Ascending aorta (tissue), 2 donors: ENCODE measurements around the gene C1QL4. TPM values are rescaled to one million over a fixed set of nuclear protein-coding genes. Genes with fewer than 3 reads are reported as not detected.

Experiments used
- DNase-seq, 2 donors: peaks; one replicate each; pipeline ENCODE4 v3.0.0-alpha.2; 2019; ENCODE audit warnings: low spot score in 2 of 2
- H3K27ac ChIP-seq, 2 donors: fragments of 200-600 bp; sonication (generic); one replicate each; pipeline ENCODE4 v1.5.1; 2016 to 2017; ENCODE audit warnings: mild to moderate bottlenecking in 1 of 2
- H3K27me3 ChIP-seq: fragments of 200-600 bp; sonication (generic); one replicate; pipeline ENCODE4 v1.5.1; 2017
- H3K36me3 ChIP-seq, 2 donors: fragments of 200-600 bp; sonication (generic); one replicate each; pipeline ENCODE4 v1.5.1; 2016
- H3K4me1 ChIP-seq, 2 donors: fragments of 200-600 bp; sonication (generic); one replicate each; pipeline ENCODE4 v1.5.1; 2016 to 2017; ENCODE audit warnings: mild to moderate bottlenecking in 1 of 2
- H3K4me3 ChIP-seq, 2 donors: fragments of 200-600 bp; sonication (generic); one replicate each; pipeline ENCODE4 v1.5.1; 2016 to 2017; ENCODE audit warnings: mild to moderate bottlenecking in 1 of 2
- H3K9me3 ChIP-seq, 2 donors: fragments of 200-600 bp; sonication (generic); one replicate each; pipeline ENCODE4 v1.5.1; 2016
- CTCF ChIP-seq, 3 experiments: fragments of 200-600 bp in 2 of 3; fragments of 450-650 bp in 1 of 3; sonication (generic) in 2 of 3; IDR thresholded peaks; one replicate each; pipeline ENCODE4 v1.5.1; 2016 to 2019; ENCODE audit warnings: antibody characterized with exemption in 3 of 3, mild to moderate bottlenecking in 1 of 3, moderate library complexity in 1 of 3
- intact Hi-C: fragments of 100-400 bp; cut with DNase I; formaldehyde crosslinking; loops from one replicate; pipeline ENCODE4 v1.15.1; 2023
- total RNA-seq: library from RNA; depleted of rRNA; stranded (reverse); fragments of >200 nt; gene quantifications from one replicate; pipeline ENCODE4 v1.1.0, GENCODE V29; 2016

The C1QL4 gene
- total RNA-seq, 1 donor from 2014 or later = not detected

GRCh38 chr12:49298160-49298559, 38.8 kb downstream of the C1QL4 start:
- no peak overlapping the region for H3K27ac ChIP-seq
- H3K36me3 ChIP-seq = no peaks in the 10 kb centered on the region
- H3K27me3 ChIP-seq = peaks cover 23% of the 10 kb centered on the region
- DNase-seq = no peak
- H3K4me1 ChIP-seq = peaks cover 2 to 17% of the 10 kb centered on the region in 2 donors
- TF ChIP-seq CTCF (IDR thresholded peaks at IDR 0.05) = no peak
- H3K4me3 ChIP-seq = no peak overlapping the region
- intact Hi-C loops = no loop called here
- H3K9me3 ChIP-seq = no peaks in the 10 kb centered on the region

DNA sequence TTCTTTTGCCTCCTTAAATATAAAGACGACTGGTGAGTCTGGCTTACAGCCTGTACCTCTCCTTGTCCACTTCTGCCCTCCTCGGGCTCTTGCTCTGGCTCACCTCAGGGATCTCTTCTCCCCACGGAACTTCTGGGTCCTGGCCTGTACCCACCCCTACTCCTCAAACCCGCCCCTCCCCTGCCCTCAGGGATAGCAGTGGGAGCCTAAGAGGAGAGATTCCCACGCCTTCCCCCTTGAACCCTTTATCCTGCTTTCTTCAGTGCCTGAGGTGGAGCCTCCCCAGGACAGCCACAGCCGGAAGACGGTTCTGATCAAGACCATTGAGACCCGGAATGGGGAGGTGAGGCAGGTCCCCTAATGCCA, 39.3 kb downstream of the C1QL4 start:
- intact Hi-C loops = no loop called here
- Histone ChIP-seq H3K4me1 (peaks cover 2 to 20% of the 10 kb centered on the region in 2 donors), H3K4me3 (peak overlapping the region in 1 of 2 donors; percentile 44), H3K9me3 (no peaks in the 10 kb centered on the region), H3K27me3 (peaks cover 23% of the 10 kb centered on the region), H3K36me3 (no peaks in the 10 kb centered on the region), H3K27ac (no peak overlapping the region)
- DNase-seq = no peak
- TF ChIP-seq CTCF (IDR thresholded peaks at IDR 0.05) = no peak

GRCh38 chr12:49296836-49297694, 39.9 kb downstream of the C1QL4 start:
- peak in 1 of 3 experiments; percentile 0 for TF ChIP-seq CTCF (IDR thresholded peaks at IDR 0.05)
- DNase-seq = no peak
- Histone ChIP-seq H3K27ac (no peak overlapping the region), H3K4me3 (peak overlapping the region; percentile 37 to 44), H3K36me3 (no peaks in the 10 kb centered on the region), H3K27me3 (peaks cover 23% of the 10 kb centered on the region), H3K4me1 (peaks cover 6 to 21% of the 10 kb centered on the region in 2 donors), H3K9me3 (no peaks in the 10 kb centered on the region)
- intact Hi-C loops = no loop called here

DNA sequence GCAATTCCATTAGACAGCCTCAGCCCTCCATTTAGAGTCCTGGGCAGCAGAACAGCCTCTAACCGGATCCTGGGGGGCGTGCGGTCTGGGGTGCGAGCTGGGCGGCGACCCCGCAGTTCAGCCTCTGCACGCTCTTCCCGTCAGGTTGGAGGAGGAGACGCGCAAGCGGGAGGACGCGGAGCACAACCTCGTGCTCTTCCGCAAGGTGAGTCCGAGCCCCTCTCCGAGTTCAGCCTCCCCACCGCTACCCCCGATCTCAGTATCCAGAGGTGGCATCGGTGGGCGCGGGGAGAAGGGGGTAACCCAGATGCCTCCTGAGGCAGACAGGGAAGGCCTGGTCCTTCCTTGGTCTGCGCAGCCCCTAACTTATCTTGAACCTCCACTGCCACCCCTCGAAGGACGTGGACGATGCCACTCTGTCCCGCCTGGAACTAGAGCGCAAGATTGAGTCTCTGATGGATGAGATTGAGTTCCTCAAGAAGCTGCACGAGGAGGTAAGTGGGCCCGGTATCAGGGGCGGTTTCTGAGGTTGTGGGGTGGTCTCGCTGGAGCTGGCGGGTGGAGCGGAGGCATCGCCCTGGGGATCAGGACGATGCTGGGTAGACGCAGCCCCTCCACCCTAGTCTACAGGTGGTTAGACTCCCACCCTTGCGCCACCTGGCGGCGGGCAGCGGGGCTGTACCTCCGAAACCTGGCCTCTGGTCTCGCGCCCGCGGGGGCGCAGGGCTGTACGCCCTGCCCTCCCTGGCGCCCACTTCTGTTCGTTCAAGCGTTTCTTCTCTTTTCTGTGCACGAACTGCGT, 40.8 kb downstream of the C1QL4 start:
- intact Hi-C loops = no loop called here
- peak; percentile 22 to 56 (median 53) for TF ChIP-seq CTCF (IDR thresholded peaks at IDR 0.05)

GRCh38 chr12:49295082-49295936, 41.7 kb downstream of the C1QL4 start, which contains the start of gene PRPH:
Gene PRPH, plus strand, starts transcription at chr12:49295147. Its CDS starts 54 bp downstream, at chr12:49295201.
- DNase-seq = no peak
- Histone ChIP-seq H3K4me1 (peaks cover 6 to 21% of the 10 kb centered on the region in 2 donors), H3K9me3 (no peaks in the 10 kb centered on the region), H3K36me3 (no peaks in the 10 kb centered on the region), H3K4me3 (peak within 1 kb of the TSS in 1 of 2 donors; percentile 12), H3K27me3 (peaks cover 23% of the 10 kb centered on the region), H3K27ac (no peak within 1 kb of the TSS)
- no peak for TF ChIP-seq CTCF (IDR thresholded peaks at IDR 0.05)
- intact Hi-C loops = no loop called here

More for the DNA sequence above, 40.8 kb downstream of the C1QL4 start:
- no peak for DNase-seq
- peaks cover 6 to 21% of the 10 kb centered on the region in 2 donors for H3K4me1 ChIP-seq
- peaks cover 23% of the 10 kb centered on the region for H3K27me3 ChIP-seq
- H3K4me3 ChIP-seq = peak overlapping the region in 1 of 2 donors; percentile 44
- H3K27ac ChIP-seq = no peak overlapping the region
- no peaks in the 10 kb centered on the region for H3K36me3 ChIP-seq
- H3K9me3 ChIP-seq = no peaks in the 10 kb centered on the region
